Activated CD8-positive, alpha-beta memory T cell treated with anti-CD3 and anti-CD28 coated beads for 1 hour (primary cell): ENCODE data around the gene DAB2.

Experiments used
- DNase-seq, 2 donors: peaks; one replicate each; pipeline ENCODE4 v3.0.0-alpha.2; 2020; ENCODE audit warnings: low read depth in 1 of 2; ENCODE audit errors: extremely low read depth in 1 of 2

DAB2 gene

GRCh38 chr5:39394946-39395345 lies 29.8 kb downstream of the DAB2 start:
- DNase-seq: no peak

GRCh38 chr5:39390945-39391344 lies 33.8 kb downstream of the DAB2 start:
- DNase-seq: no peak

- DNase-seq: no peak
Measured at GRCh38 chr5:39387293-39387692, 37.5 kb downstream of the DAB2 start.

GRCh38 chr5:39384271-39384670 lies 40.5 kb downstream of the DAB2 start:
- no peak for DNase-seq

DNA sequence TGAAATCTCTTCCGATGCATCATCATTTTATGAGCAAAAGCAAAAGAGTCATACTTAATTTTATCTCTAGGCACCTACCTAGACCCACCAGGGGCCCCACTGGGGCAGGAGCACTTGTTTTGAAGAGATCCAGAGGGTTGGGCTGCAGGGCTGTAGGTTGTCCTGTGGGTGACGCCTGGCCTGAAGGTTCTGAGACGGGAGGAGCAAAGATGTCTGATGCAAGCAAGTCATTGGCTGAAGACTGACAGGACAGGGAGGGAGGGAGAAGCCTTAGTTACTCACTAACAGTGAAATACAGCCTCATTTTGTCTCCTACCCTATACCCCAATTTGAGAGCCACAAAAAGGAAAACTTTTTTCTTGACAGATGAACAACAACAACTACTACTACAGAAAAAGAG lies 43.4 kb downstream of the DAB2 start:
- no peak for DNase-seq

DNA sequence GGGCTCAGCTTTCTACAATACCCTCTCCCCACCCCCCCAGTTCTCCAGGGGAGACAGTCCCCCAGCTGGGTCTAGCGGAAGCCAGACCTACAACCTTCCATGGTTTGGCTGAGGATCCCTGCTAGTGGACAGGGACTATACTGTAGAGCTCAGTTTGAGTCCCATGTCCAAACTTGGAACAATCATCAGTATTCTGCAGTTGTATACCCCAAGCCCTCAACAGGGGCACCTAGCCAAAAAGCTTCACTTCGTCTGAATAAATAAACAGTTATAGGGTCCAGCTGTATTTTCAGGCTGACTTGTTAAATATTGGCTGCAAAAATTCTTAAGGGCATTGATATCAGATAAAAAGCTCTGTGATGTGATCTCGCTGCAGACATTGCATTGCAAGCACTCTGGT lies 45.1 kb downstream of the DAB2 start:
- no peak for DNase-seq

DNA sequence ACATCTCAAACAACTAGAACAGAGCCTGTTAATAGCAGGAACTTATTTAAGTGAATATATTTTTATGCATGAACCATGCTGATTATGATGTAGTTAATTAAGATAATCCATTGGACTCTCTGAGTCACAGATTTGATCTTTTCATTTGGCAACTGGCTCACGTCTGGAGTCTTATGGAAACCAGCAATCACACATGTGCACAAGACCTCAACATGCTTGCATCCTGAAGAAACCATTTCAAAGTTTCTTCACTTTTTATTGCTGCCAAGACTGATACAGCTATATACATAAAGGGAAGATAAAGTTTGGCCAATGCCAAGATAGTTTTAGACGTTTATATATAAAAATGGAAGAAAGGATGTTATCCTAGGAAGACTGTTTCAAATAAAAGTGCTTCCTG lies 47.2 kb downstream of the DAB2 start:
- no peak for DNase-seq

- DNase-seq: no peak
Measured at GRCh38 chr5:39376293-39376714, 48.5 kb downstream of the DAB2 start.

DNA sequence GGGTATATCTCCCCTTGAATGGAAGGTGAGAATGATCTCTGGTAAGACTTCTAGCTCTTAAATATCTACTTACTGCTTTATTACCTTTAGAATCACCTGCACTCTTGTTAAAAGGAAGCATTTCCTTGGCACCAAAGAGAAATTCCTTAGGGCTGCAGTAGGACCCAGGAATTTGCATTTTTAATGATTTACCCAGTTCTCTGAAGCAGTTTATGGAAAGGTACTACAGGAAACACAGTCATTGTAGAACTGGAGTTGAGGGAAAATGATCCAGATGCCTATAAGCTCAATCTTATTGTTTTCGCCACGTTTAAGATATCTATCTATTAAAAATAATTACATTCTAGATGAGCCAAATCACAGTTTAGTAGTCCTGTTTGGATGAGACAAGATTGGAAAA lies 51.0 kb downstream of the DAB2 start:
- no peak for DNase-seq

- no peak for DNase-seq
Measured at GRCh38 chr5:39371367-39371635, 53.5 kb downstream of the DAB2 start.

DNA sequence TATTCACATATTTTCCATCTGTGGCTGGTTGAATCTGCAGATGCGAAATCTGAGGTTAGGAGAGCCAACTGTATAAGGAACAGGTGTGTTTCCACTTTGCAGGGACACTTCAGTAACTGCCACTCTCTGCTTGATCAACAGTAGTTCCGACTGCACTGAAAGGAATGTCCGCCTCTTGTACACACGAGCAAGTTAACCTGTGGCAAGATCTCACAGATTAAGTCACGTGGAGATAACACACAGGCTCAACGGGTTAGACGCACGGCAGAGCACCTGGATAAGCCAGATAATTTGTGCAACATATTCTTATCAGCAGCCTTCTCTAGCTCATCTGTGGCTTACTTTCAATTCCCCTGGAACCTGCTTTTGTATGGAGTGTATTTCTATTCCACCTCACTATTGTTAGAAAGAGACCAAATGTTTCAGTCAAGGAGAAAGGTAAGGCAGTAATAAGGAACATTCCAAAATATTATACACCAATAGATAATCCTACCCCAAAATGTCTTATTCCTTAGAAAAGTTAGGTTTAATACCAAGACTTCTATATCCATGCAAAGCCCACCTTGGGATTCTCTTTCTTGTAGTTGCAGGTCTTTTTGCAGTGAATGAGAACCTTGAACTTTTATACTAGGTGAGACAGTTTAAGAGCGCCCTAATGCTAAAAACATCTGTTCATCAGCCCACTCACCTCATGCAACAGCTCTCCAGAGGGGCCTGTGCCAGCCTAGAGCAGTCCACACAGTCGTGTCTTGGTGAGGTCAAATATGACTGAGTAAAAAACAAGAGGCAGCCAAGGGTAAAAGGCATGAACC lies 54.0 kb downstream of the DAB2 start:
- DNase-seq: no peak

GRCh38 chr5:39369123-39369815 lies 55.5 kb downstream of the DAB2 start:
- no peak for DNase-seq

DNA sequence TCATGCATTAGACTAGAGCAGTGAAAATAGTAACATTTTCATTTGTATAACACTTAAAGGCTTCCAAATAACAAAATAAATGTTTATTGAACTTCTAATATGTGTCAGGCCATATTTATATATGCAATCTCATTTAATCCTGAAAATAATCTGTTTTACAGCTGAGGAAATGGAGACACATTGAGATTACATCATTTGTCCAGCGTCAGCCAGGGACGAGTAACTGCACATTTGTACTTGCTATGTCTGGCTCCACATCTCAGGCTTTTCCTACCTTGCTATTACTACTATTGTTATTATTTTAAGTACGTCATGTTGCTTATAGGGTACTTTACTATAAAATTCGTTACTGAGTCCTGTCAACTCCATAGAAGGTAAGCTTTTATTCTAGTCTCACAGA lies 56.7 kb downstream of the DAB2 start:
- no peak for DNase-seq

- no peak for DNase-seq
Measured at GRCh38 chr5:39367711-39368110, 57.1 kb downstream of the DAB2 start.

GRCh38 chr5:39364367-39364766 lies 60.4 kb downstream of the DAB2 start, which contains the start of gene C9:
TSS of gene C9 (minus strand) at chr5:39364495. CDS start at chr5:39364464, 31 bp downstream.
- DNase-seq: no peak

GRCh38 chr5:39363217-39363616 lies 61.6 kb downstream of the DAB2 start:
- no peak for DNase-seq

DNA sequence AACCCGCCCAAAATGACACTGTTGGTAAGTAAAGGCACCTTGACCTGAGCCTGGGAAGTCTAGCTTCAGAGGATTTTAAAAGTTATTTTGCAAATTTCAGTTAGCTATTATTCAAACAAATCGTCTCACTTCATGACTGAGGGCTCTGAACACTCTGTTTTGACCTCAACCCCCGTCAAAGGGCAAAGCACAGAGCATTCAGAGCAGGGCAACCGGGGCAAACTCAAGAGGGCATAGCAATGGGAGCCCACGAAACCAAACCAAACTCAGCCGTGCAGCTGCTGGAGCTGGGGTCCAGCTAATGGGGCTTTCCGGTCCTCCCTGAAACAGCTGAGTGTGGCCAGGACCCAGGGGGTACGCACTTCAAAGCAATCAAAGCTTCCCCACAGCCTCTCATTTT lies 62.1 kb downstream of the DAB2 start:
- DNase-seq: no peak

- DNase-seq: no peak
Measured at GRCh38 chr5:39361306-39361705, 63.5 kb downstream of the DAB2 start.

- no peak for DNase-seq
Measured at GRCh38 chr5:39360471-39361111, 64.2 kb downstream of the DAB2 start.

DNA sequence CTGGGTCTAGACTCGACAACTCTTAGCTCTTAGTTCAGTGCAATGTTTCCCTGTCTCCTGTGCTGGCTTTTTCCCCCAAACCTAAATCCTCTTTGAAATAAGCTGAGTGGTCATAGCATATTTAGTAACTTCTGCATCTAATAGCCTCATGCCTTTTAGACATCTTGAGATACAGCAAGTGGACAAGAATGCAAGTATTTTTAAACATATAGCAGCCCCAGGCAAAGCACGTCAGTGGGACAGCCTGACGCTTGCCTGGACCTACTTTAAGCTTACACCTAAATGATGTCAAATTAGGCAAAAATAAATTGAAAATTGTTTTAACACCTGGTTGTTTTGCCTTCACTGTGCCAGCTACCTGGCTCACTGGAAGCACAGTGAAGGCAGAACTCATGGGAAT lies 68.5 kb downstream of the DAB2 start:
- DNase-seq: no peak

DNA sequence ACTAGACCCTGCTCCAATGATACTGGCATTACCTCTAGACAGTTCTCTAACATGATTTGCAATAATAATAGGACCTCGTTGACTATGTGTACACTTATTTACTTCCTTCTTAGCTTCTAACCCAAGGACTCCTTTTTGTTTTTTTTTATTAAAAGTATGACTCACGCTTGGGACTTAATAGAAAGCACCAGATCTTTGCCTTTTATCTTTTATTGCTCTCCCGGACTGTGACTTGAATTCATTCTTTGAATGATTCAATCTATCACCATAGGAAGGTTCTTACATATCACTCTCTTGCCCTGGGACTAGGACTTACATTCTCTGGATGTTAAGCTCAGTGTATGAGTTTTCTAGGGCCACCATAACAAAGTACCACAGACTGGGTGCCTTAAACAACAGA lies 69.5 kb downstream of the DAB2 start:
- DNase-seq: no peak

DNA sequence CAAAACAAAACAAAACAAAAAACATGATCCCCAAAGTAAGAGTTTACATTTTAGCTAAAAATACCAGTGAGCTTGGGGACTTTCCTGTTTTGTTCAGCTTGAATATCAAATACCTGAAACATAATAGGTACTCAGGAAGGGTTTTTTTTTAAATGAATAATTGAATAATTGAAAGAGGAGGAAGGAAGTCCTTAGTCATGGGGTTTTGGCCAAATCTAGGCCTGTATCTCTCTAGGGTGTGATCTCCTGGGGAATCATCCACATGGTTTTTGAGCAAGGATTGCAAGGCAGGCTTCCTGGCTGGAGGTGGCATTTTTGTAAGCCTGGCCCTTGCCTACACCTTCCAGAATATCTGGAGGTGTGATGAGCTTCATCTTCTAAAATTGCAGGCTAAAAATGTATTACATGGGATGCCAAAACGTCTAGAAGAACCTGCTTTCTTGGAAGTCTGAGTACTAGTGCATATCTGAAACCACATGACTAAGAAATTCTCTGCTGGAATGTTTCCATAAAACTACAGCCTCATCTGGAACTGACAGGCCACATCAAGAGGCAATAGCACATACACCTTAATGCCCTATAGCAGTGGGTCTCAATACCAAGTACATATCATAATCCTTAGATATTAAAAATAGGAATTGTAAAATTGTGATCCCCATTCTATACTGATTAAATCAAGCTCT lies 70.9 kb downstream of the DAB2 start:
- no peak for DNase-seq
